HG03108 (cell line): ENCODE results near the gene RERG.
"Not testable (repeated sequence)": the region's sequence is repeated elsewhere in the genome, so short reads cannot be mapped to it uniquely, and the experiment has no call there.

Source experiments
- ATAC-seq: cut with Tn5 transposase; IDR thresholded peaks from one replicate; pipeline ENCODE4 v1.9.1; 2021; ENCODE audit warnings: moderate library complexity; ENCODE audit not compliant: unreplicated experiment

Gene RERG

DNA sequence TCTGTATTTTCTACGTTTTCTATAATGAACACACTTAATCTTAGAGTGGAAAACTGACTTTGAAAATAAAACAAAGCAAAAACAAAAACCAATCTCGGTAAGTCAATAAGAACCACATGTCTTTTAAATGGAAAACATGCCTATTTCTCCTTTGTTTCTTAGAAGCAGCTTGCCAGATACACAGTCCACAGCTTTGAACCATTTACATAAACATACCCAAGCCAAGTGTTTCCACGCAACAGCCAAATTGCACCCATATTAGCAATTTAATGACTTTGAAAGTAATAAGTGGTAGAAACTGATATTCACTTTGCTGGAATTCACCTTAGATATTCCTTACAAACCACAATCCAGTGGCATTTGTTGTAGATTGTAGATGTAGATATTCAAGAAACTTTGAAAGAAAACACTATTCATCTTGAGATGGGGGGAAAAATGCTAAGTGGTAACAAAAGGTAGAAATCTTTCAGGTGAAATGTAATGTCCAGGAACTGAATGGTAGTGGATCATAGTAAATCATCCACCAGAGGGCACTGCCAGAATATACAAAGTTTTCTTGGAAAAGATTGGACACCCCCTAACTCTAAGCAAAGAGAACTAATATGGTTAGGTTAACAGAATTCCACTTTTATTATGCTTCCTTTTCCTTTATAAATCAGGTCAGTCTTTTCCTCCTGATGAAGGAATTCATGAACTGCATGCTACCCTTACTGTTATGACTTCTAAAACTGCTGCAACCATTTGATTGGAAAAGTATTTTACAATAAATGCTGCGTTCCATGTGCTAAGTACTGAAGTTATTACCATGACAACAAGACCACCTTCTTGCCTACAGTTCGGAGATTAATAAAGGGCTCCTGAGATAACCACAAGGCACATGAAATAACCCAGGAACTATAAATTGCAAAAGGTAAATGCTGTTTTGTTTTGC, 69.8 kb downstream of the RERG start:
- no peak for ATAC-seq

DNA sequence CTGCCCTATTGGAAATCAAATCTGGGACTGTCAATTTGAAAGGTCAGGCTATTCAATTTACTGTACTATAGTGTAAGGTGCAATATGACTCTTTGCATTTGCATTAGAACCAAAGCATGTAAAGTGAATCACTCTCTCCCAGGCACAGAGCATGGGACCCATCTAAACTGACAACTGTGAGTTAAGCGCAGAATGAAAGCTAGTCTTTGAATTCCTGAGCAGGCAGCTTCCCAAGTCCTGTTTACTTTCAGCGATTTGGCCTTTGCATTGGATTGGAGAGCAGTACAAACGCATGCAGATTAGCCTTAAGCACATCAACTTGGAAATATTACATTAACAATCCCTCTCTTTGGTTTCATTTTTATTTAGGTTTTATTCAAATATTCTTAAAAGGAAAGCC, 74.6 kb downstream of the RERG start:
- no peak for ATAC-seq

DNA sequence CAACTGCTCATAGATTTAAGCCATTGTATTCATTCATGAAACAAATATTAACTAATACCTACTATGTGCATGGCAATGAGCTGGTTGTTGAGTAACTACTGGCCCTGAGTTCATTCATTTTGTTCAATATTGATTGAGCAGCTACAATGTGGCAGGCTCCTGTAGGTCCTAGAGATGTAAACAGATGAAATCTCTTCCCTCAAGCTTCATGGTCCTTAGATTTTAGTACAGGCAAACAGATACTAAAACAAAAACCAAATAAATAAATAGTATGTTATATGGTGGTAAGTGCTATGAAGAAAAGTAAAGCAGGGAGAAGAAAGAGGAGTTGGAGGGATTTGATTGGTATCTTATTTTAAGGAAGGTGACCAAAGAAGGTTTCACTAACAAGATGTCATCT, 77.8 kb downstream of the RERG start:
- ATAC-seq: no peak

DNA sequence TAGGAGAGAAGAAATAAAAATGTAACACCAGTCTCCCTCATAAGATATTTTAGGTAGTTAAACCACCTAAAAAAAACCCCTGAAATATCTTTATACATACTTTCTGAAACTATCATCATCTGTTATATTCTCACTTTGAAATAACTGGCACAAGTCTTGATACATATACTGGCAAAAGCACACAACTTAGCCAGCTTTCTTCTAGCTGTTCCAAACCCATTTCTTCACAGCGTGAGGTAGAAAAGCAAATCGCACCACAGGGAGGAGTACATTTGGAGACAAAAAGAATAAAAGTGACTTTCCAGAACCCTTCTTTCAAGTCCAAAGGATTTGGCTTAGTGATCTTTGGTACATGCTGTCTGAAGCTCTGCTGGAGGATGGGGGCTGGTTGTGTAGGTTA, 78.5 kb downstream of the RERG start:
- no peak for ATAC-seq

DNA sequence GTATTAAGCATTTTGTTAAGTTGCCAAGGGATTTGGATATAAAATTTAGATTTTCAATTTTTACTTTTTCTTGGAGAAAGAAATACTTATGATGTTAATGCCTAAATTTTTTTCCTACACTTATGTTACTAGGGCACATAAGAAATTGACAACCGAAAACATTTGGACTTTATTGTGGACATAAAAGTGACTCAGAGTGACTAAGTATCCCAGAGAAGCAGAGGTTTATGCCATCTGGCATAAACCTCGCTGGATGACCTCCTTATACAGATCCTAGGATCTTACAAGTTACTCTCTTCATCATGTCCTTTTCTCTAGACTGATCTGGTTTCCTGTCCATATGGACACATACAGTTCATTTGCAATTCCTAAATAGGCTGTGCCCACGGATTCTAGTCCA, 89.8 kb downstream of the RERG start:
- no peak for ATAC-seq

DNA sequence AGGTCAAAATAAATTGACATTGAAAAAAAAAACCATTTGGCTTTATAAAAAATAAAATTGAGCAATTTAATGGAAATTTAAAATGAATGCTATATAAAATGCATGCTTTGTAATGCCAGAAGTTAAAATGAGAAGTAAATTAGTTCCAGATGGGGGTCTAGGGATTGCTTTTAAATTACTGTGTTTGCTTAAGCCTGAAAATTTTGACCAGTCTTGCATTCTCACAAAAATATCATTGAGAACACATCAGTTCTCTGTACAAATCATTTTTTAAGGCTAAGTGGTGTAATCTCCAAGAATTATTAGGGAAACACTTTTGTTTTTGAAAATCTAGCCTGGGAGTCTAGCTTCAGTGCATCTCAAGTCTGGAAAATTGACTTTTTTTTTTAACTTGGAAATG, 90.7 kb downstream of the RERG start:
- no peak for ATAC-seq

DNA sequence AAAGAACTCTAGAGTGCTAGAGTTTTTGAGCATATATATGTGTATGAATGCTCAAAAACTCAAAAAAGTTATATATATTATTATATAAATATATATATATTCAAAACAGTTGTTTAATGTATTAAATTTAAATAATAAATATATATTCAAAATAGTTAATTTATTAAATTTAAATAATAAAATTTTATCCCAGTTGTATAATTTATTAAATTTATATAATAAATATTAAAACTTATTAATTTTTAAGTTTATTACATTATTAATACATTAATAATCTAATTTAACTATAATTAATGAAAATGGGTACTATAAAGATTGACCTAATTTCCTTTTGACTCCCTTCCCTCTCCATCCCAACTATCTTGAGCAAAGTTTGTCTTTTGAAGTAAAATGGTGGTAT, 97.8 kb downstream of the RERG start:
- ATAC-seq: no peak

DNA sequence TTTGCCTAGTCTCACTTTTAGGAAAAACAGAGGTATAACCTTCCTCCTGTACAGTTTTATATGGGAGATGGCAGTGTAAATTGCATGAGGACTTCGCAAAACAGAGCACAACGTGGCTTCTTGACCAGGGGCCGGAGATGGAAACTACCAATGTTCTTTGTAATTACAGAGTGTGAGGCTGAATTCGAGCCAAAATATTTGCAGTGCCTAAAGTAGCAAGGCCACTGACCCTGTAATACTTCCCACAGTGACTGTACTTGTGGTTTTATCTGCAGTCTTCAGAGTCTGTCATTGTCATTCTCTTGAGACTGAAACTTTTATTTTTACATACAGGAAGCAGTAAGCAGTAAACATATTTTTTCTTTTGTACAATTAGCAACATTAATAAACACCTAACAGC, 98.9 kb downstream of the RERG start:
- ATAC-seq: no peak

DNA sequence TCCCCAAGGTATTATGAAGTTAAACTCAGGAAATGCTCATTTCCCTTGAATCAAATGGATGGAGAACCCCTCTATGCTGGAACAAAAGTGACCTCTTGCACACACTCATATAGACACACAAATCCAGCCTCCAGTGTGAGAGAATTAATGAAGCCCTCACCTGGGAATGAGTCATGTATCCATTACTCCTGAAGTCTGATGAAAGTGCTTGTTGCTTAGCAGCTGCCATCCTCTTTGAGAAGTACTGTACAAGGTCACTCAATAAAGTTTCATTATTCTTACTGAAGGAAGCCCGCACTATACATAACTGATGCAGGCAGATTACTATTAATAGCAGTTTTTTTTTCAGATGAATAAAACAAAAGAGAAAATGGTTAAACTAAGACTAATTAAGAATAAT, 102.3 kb downstream of the RERG start:
- no peak for ATAC-seq

DNA sequence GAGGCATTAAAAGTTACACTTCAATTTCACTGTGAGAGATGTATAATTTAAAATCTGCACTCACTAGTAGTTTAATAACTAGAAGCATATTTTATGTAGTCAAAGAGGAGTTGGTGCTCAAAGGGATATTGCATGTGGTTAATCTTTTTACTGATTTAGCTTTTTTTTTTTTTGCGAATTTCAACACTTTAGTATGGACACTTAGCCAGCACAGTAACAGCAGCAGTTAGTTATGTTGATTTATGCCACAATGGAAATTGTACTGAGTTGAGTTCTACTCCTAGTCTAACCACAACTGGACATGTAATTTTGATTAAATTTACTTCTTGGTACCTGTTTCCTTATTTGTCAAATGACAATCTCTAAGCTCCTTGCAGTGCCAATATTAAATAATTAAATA, 104.2 kb downstream of the RERG start:
- no peak for ATAC-seq

DNA sequence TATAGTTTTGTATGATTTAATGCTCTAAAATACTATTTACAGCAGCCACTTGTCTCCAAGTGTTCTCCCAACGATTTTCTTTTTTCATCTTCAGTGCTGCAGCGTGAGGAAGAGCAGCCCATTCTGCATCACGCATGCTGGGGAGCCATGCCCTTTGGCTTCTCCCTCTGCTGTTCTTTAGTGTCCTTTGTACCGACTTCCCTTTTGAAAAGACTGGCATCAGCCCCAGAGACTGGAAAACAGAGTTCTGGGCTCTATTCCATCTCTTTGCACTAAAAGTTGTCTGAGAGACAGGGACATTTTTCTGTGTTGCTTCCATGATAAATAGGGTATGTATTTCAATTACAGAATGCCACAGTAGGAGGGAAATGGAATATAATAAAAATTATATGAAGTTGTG, 105.1 kb downstream of the RERG start:
- ATAC-seq: no peak

DNA sequence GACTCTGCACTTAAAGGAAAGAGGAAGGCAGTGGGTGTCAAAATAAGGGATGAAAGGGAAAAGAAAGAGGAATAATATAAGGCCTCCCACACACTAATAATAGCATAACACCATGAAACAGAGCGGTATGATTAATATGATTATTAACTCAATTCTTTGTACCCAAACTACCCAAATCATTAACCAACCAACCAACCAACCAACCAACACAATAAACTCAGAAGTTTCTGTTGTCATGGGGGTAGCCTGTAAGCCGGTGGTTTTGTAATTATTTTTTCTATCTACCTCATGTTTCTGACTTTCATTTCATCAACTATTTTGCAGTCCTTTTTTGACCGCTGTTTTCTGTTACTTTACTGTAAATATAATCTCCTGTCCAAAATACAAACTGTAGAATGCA, 105.8 kb downstream of the RERG start:
- ATAC-seq: no peak

DNA sequence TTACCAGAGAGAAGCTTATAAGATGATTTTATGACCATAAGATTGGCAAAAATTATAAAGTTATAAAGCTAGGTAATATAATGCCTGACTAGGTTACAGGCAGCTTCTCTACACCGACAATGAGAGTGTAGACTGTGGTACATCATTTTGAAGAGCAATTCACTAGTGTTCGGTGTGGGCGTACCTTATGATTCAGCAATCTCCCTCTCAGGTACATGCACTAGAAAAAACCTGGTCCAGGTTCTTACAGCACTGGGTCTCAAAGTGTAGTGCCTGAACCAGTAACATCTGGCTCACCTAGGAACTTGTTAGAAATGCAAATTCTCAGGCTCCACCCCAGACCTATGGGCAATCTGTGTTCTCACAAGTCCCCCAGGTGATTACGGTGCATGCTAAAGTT, 106.7 kb downstream of the RERG start:
- ATAC-seq: no peak

DNA sequence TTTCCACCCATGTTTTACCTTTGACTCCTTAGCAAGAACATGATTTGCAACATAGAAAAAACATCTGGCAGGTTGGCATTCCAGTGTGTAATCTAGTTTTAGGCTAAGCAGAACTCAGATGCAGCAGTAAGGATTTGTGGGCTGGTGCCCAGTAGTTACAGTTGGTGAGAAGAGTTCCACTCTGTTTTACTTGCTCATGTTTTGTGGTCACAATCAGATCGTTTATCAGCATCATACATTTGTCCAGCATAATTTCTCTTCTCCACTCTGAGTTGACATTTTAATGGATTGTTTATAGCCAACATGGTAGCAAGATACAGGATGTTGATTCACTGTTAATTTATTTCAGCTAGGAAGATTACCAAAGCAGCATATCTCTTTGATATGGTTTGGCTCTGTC, 128.4 kb downstream of the RERG start:
- ATAC-seq: no peak

DNA sequence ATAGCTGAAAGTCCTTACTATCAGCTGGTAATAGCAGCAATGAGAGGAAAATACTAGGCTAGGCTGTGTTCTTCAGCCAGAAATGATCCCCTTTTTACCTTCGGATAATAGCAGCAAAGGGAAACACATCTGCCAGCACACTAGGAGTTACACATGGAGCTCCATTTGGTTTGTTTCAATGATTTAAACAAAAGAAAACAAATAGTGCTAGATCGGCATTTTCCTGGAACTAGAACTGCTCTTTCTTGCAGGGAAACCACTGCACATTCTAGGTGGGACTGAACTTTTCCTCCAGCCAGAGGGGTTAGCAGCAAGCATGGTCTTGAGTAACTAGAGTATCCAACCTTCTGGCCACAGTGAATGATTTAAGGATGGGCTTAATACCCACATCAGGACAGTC, 130.8 kb downstream of the RERG start:
- no peak for ATAC-seq

DNA sequence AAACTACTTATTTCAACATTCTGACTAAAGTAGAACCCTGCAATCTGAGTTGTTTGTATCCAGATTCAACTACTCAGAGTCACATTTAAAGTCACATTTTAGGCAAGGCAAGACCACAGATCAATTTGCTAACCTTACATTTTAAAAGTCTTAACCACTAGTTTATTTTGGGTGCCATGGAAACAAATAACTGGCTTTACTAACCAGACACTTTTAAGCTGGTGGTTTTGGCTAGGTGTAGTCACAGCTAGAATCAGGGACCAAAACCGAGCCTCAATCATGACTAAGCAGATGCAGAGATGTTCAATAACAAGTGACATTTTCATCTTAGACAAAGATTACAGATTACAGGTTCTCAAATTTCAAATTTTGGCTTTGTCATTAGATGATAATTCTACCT, 133.1 kb downstream of the RERG start:
- ATAC-seq: no peak

DNA sequence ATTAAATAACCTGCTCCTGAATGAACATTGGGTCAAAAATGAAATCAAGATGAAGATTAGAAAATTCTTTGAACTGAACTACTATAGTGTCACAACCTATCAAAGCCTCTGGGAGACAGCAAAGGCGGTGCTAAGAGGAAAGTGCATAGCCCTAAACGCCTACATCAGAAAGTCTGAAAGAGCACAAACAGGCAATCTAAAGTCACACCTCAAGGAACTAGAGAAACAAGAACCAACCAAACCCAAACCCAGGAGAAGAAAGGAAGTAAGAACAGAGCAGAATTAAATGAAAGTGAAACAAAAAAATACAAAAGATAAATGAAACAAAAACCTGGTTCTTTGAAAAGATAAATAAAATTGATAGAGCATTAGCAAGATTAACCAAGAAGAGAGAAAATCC, 143.5 kb downstream of the RERG start:
- ATAC-seq: not testable (repeated sequence)

DNA sequence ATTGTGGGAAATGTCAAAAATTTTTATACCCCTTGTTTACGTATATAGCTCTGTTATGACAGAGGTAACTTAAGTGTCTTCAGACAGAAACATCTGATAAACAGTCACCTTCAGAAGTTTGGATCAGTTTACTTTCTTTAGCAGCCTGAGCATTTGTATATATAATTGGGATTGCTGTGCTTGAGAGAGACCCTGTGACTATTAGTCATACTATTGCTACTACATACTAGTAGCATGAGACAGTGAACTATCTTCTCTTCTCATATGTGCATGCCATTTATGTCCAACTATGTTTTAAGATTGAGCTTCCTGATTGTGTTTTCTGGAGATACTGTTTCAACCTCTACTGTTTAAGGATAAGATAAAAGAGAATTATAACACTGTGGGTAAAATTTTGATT, 146.9 kb downstream of the RERG start:
- no peak for ATAC-seq

DNA sequence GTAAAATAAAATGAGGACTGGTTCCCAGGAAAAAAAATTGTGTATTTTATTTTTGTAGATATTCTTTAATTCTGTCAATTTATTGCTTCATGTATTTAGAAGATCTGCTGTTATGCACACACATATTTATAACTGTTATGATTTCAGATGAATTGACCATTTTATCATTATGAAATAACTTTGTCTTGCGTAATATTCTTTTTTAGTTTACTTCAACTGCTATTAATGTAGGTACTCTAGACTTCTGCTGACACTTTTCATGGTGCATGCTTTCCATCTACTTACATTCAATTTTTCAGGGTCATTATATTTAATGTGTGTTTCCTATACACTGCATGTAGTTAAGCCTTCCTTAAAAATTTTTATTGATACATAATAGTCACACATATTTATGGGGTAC, 162.1 kb downstream of the RERG start:
- no peak for ATAC-seq
